Measurements from ENCODE around the gene SFT2D1. TPM values are rescaled to one million over a fixed set of nuclear protein-coding genes. Genes with fewer than 3 reads are reported as not detected.
A peak's percentile ranks its signal among the peaks of the same experiment; 100 is the strongest.

SFT2D1 gene
- total and polyA plus RNA-seq, 9 of the 15 experiments (the other 6 are each of a cell fraction or from before 2014, with no cell fraction given), result 54.4 to 140 (median 74.6) TPM

- TF ChIP-seq ARID4B (CRISPR knock-in tag; IDR thresholded peaks at IDR 0.05), result peak; percentile 94; the same call in 1 of the 2 replicates
- no peak for TF ChIP-seq LEF1 (IDR thresholded peaks at IDR 0.05)
- peak; percentile 69 for TF ChIP-seq POLR2H (tag; IDR thresholded peaks at IDR 0.05; ENCODE audit: low read depth)
- TF ChIP-seq TOE1 (IDR thresholded peaks at IDR 0.05; ENCODE audit: borderline replicate concordance), result 0 out of 2 replicates have a peak, but pooled peaks have one; percentile 36
- no peak for TF ChIP-seq TOE1 (CRISPR knock-in tag; IDR thresholded peaks at IDR 0.05; ENCODE audit: borderline replicate concordance, low read depth)
- TF ChIP-seq NR2C1 (IDR thresholded peaks at IDR 0.05), result no peak
- TF ChIP-seq NR2C1 (tag; IDR thresholded peaks at IDR 0.05), result no peak
- TF ChIP-seq ZNF695 (CRISPR knock-in tag; IDR thresholded peaks at IDR 0.05), result no peak
- peak; percentile 85 for TF ChIP-seq KDM5B (IDR thresholded peaks at IDR 0.05; ENCODE audit: insufficient replicate concordance, low read depth, low read length)
- TF ChIP-seq ETV1 (tag; conservative IDR thresholded peaks at IDR 0.05; ENCODE audit: low read depth), result 0 out of 2 replicates have a peak, but pooled peaks have one; percentile 10
- TF ChIP-seq ZNF3 (CRISPR knock-in tag; IDR thresholded peaks at IDR 0.05), result no peak
- no peak for TF ChIP-seq ZBTB2 (IDR thresholded peaks at IDR 0.05)
- TF ChIP-seq ZNF778 (CRISPR knock-in tag; IDR thresholded peaks at IDR 0.05), result no peak
- peak; percentile 67; the same call in 1 of the 2 replicates for TF ChIP-seq ZBTB17 (CRISPR knock-in tag; IDR thresholded peaks at IDR 0.05)
- no peak for TF ChIP-seq ZNF124 (CRISPR knock-in tag; IDR thresholded peaks at IDR 0.05)
- peak in 1 of 2 experiments; percentile 6; a peak in 1 of 3 replicates for TF ChIP-seq CBX3 (IDR thresholded peaks at IDR 0.05; ENCODE audit: borderline replicate concordance in 1 of 2, low read length in 2 of 2)
- TF ChIP-seq ATF6 (CRISPR knock-in tag; IDR thresholded peaks at IDR 0.05), result no peak
- no peak for TF ChIP-seq RBM39 (optimal IDR thresholded peaks at IDR 0.05; ENCODE audit: low read depth, low read length)
- no peak for TF ChIP-seq MAFK (IDR thresholded peaks at IDR 0.05; ENCODE audit: low read length)
These were observed 40.8 kb upstream of the SFT2D1 start, which contains the start of gene MPC1 (continued) for GRCh38 chr6:166382933-166383801.
